A549 (cell line): ENCODE measurements around the gene HEMGN.

Experiments used
- BHLHE40 ChIP-seq: IDR thresholded peaks from 2 replicates; pipeline ENCODE4 v1.6.1; 2012; ENCODE audit warnings: low read depth, low read length, inconsistent platforms
- CTCF ChIP-seq: fragments of >200 bp; sonication (Bioruptor Twin); formaldehyde crosslinking; IDR thresholded peaks from 3 replicates; pipeline ENCODE4 v1.5.1; 2016
- JUN ChIP-seq, 2 experiments: fragments of >200 bp; sonication (Bioruptor Twin); formaldehyde crosslinking; IDR thresholded peaks; 2 replicates in 1 of 2; 3 replicates in 1 of 2; pipeline ENCODE4 v1.6.1; 2016 to 2017
- KDM1A ChIP-seq: fragments of 200-600 bp; sonication (generic); IDR thresholded peaks from 2 replicates; pipeline ENCODE4 v1.6.1; 2016; ENCODE audit warnings: low read depth, mild to moderate bottlenecking
- MAX ChIP-seq: IDR thresholded peaks from 2 replicates; pipeline ENCODE4 v1.6.1; 2012
- POLR2AphosphoS2 ChIP-seq: conservative IDR thresholded peaks from 2 replicates; pipeline ENCODE4 v1.6.1; 2012; ENCODE audit warnings: low read length, improper control_type of control experiment, inconsistent platforms
- RNF2 ChIP-seq: fragments of 200-600 bp; sonication (generic); IDR thresholded peaks from 2 replicates; pipeline ENCODE4 v1.6.1; 2016; ENCODE audit warnings: low read depth, mild to moderate bottlenecking, antibody characterized with exemption, moderate library complexity, borderline replicate concordance
- SMC3 ChIP-seq: fragments of >200 bp; sonication (Bioruptor Twin); formaldehyde crosslinking; IDR thresholded peaks from 3 replicates; pipeline ENCODE4 v1.6.1; 2018; ENCODE audit warnings: inconsistent platforms
- ZFP36 ChIP-seq: fragments of 450-650 bp; IDR thresholded peaks from 2 replicates; pipeline ENCODE4 v1.6.1; 2014; ENCODE audit warnings: borderline replicate concordance; ENCODE audit not compliant: partially characterized antibody
- TF ChIP-seq, protein P1 (sequence below): IDR thresholded peaks from 2 replicates; pipeline ENCODE4 v1.6.1; 2012; ENCODE audit warnings: low read depth, borderline replicate concordance
- TF ChIP-seq, protein P2 (sequence below): IDR thresholded peaks from 2 replicates; pipeline ENCODE4 v1.6.1; 2012

GRCh38 chr9:97923529-97924108 lies 14.4 kb downstream of the HEMGN start:
- TF ChIP-seq RNF2 (no peak), JUN (IDR thresholded peaks at IDR 0.05) (no peak), CTCF (peak; percentile 99), KDM1A (no peak), ZFP36 (no peak), POLR2AphosphoS2 (no peak), MAX (peak; percentile 62), SMC3 (peak; percentile 84), BHLHE40 (no peak)
- TF ChIP-seq, protein P1, sequence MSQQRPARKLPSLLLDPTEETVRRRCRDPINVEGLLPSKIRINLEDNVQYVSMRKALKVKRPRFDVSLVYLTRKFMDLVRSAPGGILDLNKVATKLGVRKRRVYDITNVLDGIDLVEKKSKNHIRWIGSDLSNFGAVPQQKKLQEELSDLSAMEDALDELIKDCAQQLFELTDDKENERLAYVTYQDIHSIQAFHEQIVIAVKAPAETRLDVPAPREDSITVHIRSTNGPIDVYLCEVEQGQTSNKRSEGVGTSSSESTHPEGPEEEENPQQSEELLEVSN, result no peak
- TF ChIP-seq, protein P2, sequence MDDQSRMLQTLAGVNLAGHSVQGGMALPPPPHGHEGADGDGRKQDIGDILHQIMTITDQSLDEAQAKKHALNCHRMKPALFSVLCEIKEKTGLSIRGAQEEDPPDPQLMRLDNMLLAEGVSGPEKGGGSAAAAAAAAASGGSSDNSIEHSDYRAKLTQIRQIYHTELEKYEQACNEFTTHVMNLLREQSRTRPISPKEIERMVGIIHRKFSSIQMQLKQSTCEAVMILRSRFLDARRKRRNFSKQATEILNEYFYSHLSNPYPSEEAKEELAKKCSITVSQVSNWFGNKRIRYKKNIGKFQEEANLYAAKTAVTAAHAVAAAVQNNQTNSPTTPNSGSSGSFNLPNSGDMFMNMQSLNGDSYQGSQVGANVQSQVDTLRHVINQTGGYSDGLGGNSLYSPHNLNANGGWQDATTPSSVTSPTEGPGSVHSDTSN, result no peak
